ENCODE data around the gene MYO10.
"Not testable (repeated sequence)": the region's sequence is repeated elsewhere in the genome, so short reads cannot be mapped to it uniquely, and the experiment has no call there.

The MYO10 gene

DNA sequence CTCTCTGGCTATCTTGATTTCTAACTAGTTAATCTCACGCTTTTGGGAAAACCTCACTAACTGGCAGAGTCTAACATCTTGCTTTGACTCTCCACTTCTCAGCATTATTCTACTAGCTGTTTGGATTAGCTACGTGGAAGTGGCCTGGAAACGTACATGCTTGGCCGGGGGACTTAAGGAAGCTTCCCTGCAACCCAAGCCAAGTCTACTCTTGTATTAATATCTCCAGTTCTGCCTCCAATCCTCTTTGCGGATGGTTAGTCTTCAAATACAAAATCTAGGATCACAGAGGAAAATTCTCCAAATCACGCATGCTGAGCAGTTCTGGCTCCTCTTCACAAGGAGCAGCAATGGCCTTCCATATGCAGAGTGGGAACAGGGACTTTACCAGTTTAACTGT is 267.5 kb downstream of the MYO10 start:
- DNase-seq (ENCODE audit: low read depth) = no peak

DNA sequence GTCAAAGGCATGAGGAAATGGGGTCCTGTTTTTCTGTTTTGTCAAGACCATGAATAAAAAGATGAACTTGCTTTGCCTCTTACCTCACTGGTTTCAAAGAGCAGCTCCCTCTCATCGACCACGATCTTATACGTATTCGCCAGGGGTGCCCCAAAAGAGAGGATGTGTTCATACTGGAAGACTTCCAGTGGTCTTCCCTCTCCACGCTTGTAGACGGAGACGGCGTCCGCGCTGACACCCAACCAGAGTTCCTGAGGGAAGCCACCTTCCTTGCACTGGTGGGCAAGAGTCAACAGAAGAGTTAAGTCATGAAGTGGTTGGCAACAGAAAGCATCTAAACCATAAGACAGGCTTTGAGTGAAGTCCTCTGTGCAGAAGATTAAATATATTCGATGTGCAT is 267.9 kb downstream of the MYO10 start:
- DNase-seq (ENCODE audit: low read depth) = no peak

DNA sequence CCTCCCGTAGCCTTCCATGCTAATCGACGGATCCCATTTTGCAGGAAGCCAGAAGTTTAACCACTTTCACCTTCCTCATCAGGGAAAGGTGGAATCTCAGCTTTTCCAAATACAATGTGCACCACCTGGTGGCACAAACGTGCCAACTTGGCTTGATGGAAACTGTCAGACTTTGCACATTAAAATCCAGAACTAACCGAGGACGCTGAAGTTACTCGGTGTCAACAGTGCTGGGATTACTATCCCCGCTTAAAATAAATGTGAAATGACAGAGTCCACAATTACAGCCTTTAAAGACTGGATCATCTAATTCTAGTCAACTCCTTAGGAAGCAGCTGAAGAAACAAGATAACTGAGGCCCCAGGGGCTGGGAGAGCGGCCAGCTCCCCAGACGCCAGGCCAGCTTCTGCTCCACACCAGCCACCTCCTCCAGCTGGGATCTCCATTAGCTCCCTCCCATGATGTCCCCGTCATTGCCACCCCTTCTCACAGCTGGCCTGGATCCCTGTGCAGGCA is 269.1 kb downstream of the MYO10 start:
- no peak for DNase-seq (ENCODE audit: low read depth)

DNA sequence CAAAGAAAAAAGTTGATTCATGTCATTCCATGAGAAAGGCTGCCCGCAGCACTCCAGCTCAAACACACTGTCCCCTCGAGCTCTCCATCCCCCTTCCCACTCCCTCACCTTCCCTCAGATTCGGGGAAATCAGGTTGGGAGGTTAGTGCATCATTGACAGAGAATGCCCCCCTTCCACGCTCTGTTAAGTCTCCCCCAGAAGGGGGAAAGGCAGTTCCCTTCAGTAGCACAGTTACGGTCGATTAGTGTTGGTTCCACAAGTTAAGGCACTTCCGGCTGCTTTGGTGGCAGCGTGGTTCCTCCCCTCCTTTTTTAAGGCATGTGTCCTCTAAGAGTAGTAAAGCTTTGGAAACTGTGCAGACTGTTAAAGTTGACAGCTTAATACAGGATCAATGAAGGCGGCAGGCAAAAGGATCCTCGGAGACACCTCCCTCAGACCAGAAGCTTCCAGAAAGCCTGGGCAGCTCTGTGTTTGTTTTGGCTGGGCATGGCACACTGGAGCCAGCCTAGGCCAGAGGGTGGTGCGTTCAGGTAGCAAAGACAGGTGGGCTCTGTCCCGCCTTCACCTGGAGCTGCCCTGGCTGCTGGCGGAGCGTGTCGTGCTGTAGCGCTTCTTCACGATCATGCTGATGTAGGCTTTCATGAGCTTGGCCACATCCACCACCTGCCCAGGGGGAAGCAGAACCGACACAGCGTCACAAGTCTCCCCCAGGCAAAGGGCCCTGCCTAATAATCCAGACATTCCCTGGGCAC is 269.8 kb downstream of the MYO10 start:
- no peak for DNase-seq (ENCODE audit: low read depth)

DNA sequence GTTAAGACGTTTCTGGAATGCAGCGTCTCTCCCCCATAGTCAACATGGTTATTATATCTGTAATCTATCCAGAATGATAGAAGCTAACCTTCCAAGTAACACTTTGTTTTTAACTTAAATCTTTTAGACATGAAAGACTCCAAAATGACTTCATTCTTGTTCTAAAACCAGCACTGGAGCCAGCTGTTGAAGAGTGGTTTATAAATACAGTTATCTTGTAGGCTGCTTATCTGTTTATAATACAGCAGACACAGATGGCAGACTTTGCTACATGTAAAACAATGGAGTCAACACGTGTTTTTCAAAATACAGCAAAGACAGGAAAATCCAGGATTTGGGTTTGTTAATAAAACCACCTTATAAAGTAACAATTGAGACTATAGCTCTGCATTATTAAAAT is 270.5 kb downstream of the MYO10 start:
- DNase-seq (ENCODE audit: low read depth) = no peak

DNA sequence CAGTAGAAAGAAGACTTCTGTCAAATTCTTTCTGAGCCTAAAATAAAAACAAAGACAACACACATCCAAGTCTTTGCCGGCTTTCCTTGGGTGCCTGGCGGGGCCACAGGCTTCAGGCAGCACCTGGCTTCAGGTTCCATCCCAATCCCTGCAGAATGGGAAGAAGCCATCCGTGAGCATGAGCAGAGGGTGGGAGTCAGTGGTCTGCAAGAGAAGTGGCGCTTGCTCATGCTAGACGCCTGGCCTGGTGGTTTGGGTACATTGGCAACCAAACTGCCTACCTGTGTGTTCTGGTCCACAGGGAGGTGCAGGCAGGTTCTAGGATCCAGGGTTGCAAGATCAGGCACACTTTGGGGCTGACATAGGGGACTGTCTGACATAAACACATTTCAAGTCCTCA is 271.7 kb downstream of the MYO10 start:
- DNase-seq (ENCODE audit: low read depth) = no peak

DNA sequence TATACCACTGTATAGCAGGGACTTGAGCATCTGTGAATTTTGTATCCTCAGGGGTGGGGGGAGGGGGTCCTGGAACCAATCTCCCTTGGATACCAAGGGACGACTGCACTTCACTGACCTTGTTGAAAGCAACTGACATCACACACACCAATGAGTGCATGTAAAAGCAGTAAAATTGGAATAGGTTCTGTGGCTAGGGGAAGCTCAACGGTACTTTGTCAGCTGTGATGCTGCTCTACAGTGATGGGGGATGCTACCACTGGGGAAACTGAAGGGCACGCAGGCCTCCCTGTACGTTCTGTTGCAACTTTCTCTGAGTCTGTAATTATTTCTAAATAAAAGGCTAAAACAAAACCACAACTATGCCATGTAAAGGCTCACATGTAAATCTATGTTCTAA is 272.2 kb downstream of the MYO10 start:
- no peak for DNase-seq (ENCODE audit: low read depth)

DNA sequence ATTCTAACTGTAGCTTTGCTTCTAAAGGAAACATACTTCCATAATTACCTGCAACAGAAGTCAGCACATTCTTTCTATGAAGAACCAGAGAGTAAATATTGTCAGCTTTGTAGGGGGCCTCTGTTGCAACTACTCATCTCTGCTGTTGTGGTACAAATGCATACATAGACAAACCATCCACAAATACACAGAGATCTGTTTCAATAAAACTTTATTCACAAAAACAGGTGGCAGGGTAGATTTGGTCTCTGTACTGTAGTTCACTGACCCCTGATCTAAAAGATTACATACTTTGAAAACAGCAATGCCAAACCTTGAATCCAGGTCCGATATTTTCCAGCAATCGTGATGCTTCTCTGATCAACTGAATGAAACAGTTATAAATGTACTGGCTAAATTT is 274.4 kb downstream of the MYO10 start:
- DNase-seq (ENCODE audit: low read depth) = no peak

DNA sequence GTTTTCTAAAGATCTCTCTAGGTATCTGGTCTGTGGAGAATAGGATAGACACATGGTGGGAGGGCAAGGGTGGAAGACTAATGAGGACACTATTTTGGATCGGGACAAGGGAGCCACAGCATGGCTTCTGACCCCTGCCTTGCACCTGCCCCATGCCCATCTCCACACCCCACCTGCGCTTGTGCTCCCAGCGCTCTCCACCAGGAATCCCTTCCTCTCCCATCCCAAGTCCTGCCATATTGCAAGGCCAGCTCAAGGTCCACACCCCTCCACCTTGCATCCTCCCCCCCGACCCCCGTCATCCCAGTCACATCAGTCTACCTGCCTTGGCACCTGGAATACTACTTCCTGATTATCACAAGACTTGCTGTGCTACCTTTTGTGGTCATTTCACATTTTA is 275.1 kb downstream of the MYO10 start:
- DNase-seq (ENCODE audit: low read depth) = no peak

DNA sequence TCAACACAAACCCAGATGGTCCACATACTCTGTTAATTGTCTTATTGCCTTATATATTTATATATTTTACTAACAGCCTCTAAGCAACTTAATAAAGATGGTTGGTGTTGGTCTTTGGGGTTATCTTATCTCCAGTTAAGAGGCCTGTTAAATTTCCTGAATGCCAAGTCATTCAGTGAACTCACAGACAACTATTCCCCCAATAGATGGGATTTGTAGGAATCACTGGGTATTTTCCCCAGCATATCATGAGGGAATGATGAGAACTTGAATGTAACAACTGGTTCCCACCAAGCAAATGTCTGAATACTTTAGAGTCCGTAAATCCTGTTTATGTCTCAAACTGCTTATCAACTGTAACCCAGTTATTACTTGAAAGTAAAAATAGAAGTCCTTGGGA is 276.6 kb downstream of the MYO10 start:
- DNase-seq (ENCODE audit: low read depth) = no peak

DNA sequence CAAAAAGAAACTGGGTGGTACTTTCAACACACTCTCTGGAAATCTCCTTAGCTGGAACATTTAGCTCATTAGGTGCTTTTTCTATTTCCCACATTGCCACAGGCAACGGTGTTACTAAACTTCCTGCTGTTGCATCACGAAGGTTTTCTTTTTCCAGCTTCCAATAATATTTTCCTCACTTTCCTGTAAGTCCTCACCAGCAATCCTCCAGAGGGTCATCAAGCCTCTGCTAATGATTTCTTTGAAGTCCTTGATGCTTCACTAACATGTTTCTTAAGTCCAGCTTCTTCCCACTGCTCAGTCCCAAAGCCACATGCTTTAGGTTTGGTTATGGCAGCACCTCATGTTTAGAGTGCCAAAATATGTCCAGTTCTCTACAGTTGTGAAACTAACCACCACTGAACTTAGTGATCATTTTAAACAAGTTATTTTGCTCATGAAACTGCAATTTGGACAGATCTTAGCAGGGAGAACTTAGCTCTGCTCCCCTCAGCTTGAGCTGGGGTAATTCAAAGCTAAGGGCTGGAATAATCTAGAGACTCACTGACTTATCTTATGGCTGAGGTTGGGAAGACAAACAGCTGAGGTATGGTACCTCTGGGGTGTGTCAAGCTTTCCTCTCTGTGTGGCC is 279.4 kb downstream of the MYO10 start:
- DNase-seq (ENCODE audit: low read depth) = no peak

DNA sequence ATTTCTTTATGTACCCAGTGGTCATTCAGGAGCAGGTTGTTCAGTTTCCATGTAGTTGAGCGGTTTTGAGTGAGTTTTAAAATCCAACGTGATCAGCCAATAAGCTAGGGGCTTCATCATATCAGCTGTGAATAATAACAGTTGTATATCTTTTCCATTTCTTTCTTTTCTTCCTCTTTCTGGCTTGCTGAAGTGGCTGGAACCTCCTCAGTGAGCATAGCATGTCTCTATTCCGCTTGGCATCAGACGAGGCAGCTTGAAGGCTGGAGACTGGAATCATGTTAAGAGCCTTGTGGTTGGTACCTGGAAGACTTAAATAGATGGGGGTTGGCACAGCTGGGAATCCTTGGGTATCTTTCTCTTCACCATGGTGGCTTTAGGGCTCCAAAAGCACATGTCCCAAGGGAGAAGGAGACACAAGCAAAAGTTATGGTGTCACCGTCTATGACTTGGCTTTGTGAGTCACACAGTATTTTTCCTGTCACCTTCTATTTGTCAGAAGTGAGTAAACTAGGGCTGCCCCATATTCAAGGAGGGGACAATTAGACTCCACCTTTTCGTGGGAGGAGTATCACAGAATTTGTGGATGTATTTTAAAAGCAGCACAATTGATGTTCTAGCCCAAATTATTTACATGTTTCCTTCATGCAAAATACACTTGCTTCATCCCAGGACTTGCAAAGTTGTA is 281.3 kb downstream of the MYO10 start:
- DNase-seq (ENCODE audit: low read depth) = no peak

DNA sequence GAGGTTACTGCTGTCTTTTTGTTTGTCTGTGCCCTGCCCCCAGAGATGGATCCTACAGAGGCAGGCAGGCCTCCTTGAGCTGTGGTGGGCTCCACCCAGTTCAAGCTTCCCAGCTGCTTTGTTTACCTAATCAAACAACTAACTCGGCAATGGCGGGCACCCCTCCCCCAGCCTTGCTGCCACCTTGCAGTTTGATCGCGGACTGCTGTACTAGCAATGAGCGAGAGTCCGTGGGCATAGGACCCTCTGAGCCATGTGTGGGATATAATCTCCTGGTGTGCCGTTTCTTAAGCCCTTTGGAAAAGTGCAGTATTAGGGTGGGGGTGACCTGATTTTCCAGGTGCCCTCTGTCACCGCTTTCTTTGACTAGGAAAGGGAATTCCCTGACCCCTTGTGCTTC is 287.3 kb downstream of the MYO10 start:
- DNase-seq (ENCODE audit: low read depth) = not testable (repeated sequence)

DNA sequence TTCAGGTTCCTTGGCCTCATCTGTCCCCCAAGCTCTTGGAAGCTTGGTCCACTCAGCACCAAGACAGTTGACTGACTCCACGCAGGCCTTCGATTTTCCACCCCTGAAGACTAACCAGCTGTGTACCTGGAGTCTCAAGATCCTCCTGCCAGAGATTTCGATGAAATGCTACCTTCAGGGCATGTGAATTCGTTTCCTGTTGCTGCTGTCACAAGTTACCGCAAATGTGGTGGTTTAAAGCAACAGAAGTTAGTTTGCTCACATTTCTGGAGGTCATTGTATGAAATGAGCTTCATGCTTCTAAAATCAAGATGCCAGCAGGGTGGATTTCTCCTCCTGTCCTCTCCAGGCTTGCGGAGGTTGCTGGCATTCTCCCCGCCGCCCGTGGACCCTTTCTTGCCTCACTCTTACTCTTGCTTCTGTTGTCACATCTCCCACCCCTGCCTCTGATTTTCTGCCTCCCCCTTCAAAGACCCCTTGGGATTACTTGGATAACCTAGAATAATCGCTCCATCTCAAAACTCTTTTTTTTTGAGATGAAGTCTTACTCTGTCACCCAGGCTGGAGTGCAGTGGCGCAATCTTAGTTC is 291.7 kb downstream of the MYO10 start:
- no peak for DNase-seq (ENCODE audit: low read depth)

DNA sequence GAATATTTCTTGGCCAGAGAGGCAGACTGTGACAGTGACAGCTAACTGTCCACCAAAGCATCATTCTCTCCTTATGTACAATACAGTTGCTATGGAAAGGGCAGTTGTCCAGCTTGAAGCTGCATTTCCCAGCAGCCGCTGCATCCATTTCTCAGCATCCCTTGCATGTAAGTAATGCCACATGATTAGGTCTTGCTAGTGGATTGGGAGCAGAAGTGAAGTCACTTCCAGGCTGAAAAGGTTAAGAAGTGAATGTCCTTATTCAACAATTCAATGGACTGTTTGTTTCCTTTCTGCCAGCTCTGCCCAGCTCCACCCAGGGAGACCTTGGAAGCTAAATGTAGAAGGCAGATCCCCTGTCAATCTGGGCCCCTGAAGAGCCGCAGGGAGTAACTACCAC is 293.2 kb downstream of the MYO10 start:
- no peak for DNase-seq (ENCODE audit: low read depth)

DNA sequence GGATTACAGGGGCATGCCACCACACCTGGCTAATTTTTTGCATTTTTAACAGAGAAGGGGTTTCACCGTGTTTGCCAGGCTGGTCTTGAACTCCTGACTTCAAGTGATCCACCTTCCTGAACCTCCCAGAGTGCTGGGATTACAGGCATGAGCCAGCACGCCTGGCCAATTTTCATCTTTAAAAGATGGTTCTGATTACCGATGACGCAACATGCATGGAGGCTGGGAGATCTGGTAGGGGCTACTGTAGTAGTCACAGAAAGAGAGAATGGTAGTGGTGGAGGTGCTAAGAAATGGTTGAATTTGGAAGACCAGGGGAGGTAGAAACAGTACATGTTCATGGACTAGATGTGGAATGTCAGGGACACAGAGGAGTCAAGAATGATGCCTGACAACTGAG is 296.9 kb downstream of the MYO10 start:
- no peak for DNase-seq (ENCODE audit: low read depth)

DNA sequence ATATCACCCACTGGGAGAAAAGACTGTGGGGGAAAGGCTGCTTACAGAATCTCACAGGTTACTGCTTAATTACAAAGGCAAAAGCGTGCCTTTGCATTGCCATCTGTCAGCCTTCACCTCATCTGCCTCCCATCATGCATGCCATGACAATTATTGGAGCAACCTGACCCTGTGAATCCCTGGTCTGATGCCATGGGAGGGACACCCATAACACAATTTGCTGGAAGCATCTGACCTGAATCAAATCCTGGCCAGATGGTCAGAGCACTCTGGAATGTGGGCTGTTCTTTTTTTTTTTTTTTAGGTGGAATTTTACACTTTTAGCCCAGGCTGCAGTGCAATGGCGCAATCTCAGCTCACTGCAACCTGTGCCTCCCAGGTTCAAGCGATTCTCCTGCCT is 307.7 kb downstream of the MYO10 start:
- no peak for DNase-seq (ENCODE audit: low read depth)

DNA sequence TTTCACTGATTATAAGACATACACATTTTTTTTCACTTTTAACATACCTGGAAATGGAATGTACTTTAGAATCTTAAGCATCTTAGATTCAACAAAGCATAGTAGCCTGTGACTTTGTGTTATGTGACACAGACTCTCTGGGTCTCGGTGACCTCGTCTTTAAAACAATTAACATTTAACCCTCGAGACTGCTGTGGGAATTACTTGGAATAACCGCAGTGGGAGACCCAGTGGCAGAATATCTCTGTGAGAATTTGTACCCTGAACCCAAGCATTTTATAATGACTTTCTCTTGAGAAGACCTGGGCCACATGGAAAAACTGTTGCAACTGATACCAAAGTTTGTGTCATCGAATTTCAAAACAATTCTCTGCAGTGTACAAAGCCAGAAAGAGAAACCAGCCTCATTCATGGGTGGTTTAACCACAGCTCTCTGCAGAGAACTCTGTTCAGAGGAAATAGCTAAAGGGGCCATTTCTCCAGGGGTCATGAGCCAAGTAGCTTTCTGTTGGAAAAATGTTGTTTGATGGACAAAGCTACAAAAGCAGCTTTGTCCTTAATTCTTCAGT is 309.3 kb downstream of the MYO10 start:
- no peak for DNase-seq (ENCODE audit: low read depth)

DNA sequence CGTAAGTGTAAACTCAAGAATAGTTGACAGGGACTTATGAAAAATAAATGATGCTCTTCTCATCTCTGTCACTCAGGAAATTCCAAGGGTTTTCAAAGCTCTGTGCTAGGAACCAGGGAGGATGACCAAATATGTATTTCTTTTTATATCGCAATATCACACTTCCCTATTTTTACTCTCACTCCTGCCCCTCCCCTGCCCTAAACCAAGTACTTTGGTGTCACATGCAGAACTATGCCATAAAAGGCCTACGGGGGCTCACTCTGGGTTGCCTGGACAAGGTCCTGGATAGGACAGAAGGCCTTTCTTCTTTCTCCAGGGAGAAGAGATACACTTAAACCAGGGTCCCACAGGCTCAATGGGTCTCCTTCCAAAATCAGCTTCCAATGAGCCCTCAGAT is 311.0 kb downstream of the MYO10 start:
- DNase-seq (ENCODE audit: low read depth) = no peak

DNA sequence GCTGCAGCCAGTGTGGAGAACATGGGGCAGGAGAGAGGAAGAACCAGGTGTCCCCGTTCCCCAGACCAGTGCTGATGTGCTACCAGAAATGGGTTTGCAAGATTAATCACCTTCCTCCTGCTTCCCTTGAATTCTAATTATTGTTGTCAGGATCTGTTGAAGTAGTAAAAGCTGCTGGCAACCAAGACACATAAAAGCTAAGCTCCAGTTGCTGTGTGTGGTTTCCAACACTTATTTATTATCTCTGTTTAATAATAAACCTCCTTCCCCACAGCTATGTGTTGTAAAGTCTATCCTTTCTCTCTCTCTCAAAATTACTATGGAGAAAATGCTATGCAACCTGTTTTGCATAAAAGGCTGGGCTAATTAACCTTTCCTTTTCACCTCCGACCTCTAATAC is 317.0 kb downstream of the MYO10 start:
- DNase-seq (ENCODE audit: low read depth) = no peak

DNA sequence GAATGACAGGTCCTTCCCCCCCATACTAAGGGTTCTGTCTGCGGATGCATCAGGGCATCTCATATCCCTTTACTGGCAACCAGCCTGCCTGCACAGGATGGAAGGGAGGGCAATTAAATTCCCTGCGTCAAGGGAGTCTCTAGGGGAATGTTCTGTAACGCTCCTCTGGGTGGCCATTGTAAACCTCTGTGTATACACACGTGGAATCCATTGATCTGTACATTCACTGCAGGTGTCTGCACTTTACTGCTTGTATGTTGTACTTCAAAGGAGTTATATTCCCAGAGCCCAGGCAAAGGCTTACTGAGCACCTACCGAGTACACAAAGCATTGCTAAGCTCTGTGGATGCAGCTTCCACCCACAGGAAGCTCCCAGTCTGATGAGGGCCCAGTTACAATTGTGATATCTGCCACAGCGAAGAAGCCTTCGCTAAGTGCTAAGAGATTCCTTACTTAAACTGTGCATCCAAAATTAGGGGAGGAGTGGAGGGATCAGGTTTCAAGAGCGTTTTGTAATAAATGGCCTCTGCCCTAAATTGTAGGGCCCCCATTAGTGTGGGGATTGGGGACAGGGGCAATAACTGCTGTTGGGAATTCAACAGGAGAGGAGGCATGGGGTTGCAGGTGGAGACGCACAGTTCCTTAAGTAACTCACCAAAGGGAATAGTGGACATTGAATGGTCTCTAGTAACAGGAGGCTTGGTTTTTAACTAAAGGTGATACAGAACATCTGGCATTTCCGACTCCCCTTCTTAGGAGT is 317.8 kb downstream of the MYO10 start:
- no peak for DNase-seq (ENCODE audit: low read depth)
